ENCODE data around the gene TMEM156.
"Not testable (repeated sequence)": the region's sequence is repeated elsewhere in the genome, so short reads cannot be mapped to it uniquely, and the experiment has no call there.

TMEM156 gene

GRCh38 chr4:39043058-39043860, 11.1 kb upstream of the TMEM156 start:
- DNase-seq = no peak

GRCh38 chr4:39042366-39042765, 10.2 kb upstream of the TMEM156 start:
- no peak for DNase-seq

DNA sequence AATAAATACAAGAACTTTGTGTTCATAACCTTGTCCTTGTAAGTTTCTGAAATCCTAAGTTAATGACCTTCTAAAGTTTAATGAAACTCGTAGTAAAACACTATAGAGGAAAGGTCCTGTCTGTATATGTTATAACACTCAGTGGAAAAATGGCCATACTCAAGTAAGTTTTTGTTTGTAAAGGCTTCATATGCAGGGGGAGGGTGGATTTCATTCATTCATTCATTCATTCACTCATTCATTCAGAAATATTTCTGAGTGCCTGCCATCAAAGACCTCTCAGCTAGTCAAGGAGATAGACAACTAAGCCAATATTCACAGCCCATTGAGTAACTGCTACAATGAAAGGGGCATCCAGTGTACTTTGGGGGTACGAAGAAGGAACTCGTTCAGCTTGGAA, 6.9 kb upstream of the TMEM156 start:
- no peak for DNase-seq

DNA sequence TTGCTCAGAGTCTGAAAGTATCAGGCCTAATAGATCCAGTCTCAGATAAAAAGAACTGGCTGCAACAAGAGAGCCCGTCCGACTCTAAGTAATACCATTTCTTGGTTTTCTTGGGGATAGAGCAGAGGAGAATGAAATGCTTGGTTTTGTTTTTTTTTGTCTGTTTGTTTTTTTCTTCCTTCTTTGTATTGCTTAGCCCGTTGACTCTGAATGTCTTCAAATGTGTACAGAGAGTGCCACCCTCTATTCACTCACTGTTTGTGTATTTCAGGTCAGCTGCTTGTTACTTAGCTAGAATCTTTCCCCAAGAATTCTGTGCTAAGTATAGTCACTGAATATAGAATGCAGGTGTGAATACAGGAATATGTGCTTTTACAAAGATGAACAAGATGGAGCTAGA, 5.7 kb upstream of the TMEM156 start:
- DNase-seq = no peak

DNA sequence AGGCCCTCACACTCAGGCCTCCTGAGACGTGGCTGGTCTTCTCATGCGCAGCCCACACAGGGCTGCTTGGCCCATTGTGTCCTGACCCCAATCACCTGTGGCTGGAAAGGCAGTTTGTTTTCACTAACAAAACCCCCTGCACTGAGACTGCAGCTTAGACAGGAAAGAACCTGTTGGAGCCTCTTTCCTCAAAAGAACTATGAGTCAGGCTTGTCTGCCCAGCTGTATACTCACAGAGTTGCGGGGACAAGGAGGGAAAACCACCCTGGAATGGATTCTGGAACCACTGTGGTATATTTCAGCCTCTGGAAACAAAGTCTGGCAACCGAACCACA, 5.2 kb upstream of the TMEM156 start:
- DNase-seq = no peak

DNA sequence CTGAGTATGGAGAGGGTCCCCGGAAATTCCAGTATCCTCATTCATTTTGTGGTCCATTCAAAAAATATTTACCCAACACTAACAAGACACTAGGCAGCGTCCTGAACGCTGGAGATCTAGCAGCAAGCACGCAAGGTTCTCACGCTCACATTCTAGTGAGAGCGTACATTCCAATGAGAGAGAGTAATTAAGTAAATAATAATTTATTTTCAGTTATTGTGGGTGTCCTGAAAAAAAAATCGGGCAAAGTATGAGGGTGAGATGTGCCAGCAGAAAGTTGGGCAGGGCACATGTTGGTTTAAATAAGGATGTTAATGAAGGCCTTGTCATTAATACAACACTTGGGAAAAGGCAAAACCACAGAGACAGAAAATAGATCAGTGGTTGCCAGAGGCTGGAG, 4.0 kb upstream of the TMEM156 start:
- no peak for DNase-seq

- DNase-seq = not testable (repeated sequence)
These were observed 604 bp downstream of the TMEM156 start for GRCh38 chr4:39031590-39032020.

GRCh38 chr4:39030725-39031124, 1.5 kb downstream of the TMEM156 start:
- no peak for DNase-seq

DNA sequence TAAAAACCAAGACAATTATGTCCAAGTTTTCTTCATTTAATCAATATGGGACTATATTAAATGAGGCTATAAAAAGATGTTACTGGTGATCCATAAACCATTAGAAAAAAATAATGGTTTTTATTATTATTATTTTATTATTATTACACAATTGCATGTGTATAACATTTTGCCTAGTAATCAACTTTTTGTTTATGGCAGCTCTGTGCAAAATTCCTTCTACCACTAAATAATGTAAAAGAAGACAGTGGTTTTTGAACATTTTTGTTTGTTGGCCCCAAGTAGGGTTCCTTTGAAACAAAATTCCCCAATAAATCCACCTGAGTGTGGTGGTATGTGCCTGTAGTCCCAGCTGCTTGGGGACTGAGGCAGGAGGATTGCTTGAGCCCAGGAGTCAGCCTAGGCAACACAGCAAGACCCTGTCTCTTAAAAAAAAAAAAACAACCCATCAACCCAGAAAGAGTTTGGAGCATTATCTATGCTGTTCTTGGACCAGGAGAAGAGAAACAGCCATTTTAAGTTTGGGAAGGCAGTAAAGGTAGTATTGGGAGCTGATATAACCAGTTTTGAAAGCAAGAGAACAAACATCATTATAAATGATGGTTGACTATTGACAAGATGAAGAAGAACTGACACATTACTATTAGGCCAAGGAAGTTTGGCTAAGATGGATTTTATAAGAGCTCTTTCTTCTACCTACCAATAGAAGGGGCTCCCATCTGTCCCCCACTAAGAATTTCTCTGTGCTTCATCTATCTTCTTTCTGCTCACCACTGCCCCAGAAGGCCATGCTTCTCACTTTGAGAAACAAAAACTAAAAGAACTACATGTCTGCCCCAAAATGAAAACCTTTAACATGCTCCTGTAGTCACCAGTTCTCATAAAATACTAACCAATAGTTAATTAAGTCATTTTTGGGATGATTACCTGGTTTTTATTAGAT, 2.2 kb downstream of the TMEM156 start:
- no peak for DNase-seq

DNA sequence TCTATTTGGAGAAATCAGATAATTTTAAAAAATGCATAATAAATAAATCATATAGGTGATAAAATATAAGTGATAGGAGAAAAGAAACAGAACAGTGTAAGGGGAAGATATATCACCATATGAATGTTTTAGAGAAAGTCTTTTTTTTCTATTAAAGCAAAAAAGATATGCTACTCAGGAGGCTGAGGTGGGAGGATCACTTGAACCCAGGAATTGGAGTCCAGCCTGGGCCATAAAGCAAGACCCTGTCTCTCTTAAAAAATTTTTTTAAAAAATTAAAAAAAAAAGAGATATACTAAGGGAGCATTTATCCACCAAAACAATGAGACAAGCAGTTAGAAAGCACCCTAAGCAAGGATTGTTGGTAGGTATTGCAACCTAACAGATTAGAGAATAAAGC, 6.1 kb downstream of the TMEM156 start:
- DNase-seq = no peak

DNA sequence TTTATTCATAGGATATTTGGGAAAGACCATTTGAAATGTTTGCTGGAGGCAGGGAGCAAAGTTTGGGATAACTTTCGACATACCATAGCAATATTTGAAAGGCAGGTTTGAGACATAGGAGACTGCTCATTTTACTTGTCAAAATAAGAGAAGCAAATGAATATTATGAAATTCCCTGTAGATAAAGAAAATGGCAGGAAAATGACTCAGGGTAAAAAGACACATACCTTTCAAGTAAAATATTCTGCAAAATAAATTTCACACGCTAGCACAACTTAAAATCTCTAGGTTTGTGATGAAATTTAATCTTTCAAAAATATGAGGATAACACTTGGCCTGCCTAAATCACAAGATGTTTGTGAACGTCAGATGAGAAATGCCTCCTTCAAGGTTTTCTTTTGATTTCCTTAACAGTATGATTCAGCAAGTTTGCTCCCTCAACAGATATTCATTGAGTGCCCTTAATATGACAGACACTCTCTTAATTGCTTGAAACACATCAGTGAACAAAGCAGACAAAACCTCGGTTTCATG, 6.6 kb downstream of the TMEM156 start:
- DNase-seq = no peak

DNA sequence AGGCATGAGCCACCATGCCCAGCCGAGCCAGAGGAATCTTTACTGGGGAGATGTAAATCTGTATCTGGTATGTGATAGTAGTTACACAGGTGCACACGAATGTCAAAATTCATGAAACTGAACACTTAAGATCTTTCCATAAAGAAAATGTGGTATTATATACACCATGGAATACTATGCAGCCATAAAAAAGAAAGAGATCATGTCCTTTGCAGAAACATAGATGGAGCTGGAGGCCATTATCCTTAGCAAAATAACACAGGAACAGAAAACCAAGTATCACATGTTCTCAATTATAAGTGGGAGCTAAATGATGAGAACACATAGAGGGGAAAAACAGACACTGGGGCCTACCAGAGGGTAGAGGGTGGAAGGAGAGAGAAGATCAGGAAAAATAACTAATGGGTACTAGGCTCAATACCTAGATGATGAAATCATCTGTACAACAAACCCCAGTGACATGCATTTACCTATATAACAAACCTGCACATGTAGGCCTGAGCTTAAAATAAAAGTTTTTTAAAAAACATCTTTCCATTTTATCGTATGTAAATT, 7.8 kb downstream of the TMEM156 start:
- DNase-seq = no peak

- DNase-seq = no peak
These were observed 9.2 kb downstream of the TMEM156 start for GRCh38 chr4:39023059-39023458.

DNA sequence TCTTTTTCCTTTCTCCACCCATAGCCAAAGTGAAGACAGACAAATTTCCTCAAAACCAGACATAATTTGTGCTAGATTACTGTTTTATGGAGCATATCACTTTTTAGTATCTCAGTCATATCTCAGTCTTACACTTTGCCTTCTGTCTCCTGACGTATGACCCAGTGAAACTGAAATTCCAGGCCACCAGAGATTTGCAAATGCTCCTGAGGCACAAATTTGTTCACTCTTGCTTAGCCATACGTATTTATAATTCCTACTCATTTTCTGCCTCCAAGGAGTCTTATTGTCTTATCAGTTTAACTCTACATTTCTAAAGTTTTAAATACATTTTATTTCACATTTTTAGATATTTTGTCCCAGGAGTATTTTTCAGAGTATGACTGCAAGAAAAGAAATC, 10.0 kb downstream of the TMEM156 start:
- no peak for DNase-seq

DNA sequence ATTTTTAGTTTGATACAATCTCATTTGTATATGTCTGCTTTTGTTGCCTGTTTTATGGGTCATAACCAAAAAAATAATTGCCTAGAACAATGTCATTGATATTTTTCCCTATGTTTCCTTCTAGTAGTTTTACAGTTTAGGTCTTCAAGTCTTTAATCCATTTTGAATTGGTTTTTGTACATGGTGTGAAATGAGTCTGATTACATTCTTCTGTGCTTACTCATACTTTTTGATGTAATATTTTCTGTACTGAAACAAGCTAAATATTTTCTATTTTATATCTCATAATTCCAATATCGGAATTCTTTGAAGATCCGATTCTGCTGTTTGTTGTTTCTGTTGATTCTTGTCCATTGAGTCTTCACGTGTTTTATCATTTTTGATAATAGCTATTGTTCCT, 10.6 kb downstream of the TMEM156 start:
- DNase-seq = no peak

GRCh38 chr4:39020130-39020529, 12.1 kb downstream of the TMEM156 start:
- DNase-seq = no peak

DNA sequence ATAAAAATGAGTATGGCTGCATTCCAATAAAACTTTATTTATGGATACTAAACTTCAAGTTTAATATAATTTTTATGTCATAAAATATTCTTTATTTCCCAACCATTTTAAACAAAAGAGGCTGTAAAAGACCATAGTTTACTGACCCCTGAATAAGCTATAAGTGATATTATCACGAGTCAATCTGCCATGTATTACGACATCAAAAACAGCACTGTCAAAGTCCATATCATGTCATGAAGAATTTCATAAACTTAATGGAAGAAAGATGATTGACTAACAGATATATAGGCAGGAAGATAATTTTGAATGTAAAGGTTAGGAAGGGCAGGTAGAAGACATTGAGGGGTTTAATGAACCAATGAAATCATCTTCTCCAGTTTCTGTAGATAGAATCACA, 18.2 kb downstream of the TMEM156 start:
- no peak for DNase-seq

DNA sequence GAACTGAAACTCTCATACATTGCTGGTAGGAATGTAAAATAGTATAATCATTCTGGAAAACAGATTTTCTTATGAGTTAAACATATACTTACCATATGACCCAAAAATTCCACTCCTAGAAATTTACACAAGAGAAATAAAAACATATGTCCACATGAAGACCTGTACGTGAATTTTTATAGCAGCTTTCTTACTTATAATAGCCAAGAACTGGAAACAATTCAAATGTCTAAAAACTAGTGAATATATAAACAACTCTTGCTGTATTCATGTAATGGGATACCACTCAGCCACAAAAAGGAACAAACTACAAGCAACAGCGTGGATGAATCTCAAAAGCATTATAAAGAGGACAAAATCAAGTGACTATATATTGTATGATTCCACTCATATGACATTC, 27.5 kb downstream of the TMEM156 start:
- no peak for DNase-seq

DNA sequence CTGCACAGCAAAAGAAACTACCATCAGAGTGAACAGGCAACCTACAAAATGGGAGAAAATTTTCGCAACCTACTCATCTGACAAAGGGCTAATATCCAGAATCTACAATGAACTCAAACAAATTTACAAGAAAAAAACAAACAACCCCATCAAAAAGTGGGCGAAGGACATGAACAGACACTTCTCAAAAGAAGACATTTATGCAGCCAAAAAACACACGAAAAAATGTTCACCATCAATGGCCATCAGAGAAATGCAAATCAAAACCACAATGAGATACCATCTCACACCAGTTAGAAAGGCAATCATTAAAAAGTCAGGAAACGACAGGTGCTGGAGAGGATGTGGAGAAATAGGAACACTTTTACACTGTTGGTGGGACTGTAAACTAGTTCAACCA, 30.2 kb downstream of the TMEM156 start:
- not testable (repeated sequence) for DNase-seq

GRCh38 chr4:38995660-38996005, 36.6 kb downstream of the TMEM156 start:
- DNase-seq = no peak

GRCh38 chr4:38994135-38994534, 38.1 kb downstream of the TMEM156 start:
- no peak for DNase-seq

- DNase-seq = no peak
These were observed 38.5 kb downstream of the TMEM156 start for GRCh38 chr4:38993683-38994082.

DNA sequence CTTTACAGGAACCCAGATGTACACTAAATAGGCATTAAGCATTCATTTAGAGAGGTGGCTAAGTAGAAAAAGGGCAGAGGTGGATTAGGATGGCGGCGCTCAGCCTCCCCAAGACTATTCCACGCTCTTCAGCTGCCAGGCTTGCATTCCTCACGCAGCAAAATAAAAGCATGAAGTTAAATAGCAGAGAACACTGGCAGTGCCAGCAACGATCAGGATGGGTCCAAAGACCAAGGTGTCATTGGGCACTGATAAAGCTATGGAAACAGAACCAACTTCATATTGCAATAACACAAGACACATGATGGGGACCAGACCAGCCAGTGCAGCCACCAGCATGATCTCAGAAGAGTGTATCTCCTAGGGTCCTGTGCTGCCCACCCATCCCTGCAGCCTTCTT, 42.0 kb downstream of the TMEM156 start:
- DNase-seq = no peak

DNA sequence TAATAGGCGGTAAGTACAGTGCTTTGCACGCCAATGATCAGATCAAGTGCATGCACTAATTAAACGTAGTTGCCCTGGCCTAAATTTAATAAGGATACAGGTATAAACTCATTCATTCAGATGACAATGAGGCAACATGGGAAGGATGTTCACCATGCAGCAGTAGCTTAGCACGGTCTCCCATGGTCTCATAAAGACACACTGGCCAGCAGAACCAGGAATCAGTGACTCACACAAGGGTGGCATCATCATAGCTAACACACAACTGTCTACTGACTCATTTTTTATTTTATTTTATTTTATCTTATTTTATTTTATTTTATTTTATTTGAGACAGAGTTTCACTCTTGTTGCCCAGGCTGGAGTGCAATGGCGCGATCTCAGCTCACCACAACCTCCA, 42.7 kb downstream of the TMEM156 start:
- DNase-seq = no peak

Data from activated T-cell treated with anti-CD3 and anti-CD28 coated beads, Interleukin-2, amount 50 U/mL, for 1 hour (primary cell).